Stomach (tissue), 4 donors: ENCODE results near the gene KIAA0040.

Experiments
- EP300 ChIP-seq: sonication (generic); formaldehyde crosslinking; IDR thresholded peaks from one replicate; pipeline ENCODE4 v1.6.1; 2017; ENCODE audit warnings: antibody characterized with exemption
- POLR2AphosphoS5 ChIP-seq, 3 donors: sonication (generic); formaldehyde crosslinking; IDR thresholded peaks; one replicate each; pipeline ENCODE4 v1.6.1; 2016; ENCODE audit warnings: antibody characterized with exemption in 3 of 3
- TF ChIP-seq, protein P1 (sequence below), 7 experiments: fragments of 450-650 bp in 4 of 7; fragments of 200-600 bp in 3 of 7; sonication (generic) in 3 of 7; IDR thresholded peaks; one replicate each; pipeline ENCODE4 v1.5.1; 2016 to 2019; ENCODE audit warnings: antibody characterized with exemption in 7 of 7, control low read depth in 2 of 7, mild to moderate bottlenecking in 1 of 7

DNA sequence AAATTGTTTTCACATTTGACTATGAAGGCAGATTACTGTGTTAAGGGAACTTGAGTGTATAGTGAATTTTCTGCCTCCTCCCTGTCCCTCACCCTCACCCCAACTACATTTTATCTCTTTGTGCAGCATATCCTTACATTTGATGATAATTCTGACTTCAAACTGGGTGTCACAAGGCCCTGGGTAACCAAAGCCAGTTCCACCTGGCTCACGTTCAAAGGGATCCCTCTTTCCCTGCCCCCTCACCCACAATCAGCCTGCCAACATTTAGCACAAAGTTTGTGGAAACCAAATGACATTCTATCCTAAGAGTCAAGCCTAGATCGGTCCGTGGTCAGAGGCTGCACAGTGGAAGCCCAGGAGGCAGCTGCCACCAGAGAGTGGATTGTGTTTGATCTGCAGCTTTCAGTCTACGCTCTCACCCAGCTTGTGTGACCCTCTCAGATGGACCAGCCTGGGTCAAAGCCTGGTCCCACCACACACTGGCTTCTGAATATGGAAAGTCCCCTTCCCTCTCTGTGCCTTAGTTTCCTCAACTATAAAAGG lies 10.3 kb downstream of the KIAA0040 start:
- no peak for TF ChIP-seq POLR2AphosphoS5 (IDR thresholded peaks at IDR 0.05)
- TF ChIP-seq, protein P1, sequence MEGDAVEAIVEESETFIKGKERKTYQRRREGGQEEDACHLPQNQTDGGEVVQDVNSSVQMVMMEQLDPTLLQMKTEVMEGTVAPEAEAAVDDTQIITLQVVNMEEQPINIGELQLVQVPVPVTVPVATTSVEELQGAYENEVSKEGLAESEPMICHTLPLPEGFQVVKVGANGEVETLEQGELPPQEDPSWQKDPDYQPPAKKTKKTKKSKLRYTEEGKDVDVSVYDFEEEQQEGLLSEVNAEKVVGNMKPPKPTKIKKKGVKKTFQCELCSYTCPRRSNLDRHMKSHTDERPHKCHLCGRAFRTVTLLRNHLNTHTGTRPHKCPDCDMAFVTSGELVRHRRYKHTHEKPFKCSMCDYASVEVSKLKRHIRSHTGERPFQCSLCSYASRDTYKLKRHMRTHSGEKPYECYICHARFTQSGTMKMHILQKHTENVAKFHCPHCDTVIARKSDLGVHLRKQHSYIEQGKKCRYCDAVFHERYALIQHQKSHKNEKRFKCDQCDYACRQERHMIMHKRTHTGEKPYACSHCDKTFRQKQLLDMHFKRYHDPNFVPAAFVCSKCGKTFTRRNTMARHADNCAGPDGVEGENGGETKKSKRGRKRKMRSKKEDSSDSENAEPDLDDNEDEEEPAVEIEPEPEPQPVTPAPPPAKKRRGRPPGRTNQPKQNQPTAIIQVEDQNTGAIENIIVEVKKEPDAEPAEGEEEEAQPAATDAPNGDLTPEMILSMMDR (IDR thresholded peaks at IDR 0.05), result no peak
- TF ChIP-seq EP300, result no peak
